Type B pancreatic cell (in vitro differentiated cells): ENCODE measurements around the gene ELMO2. TPM values are rescaled to one million over a fixed set of nuclear protein-coding genes. Genes with fewer than 3 reads are reported as not detected.

Experiments
- DNase-seq: peaks from one replicate; pipeline ENCODE4 v3.0.0; 2021; ENCODE audit warnings: mixed read lengths; ENCODE audit not compliant: unreplicated experiment; ENCODE audit errors: extremely low spot score
- H3K27ac Mint-ChIP-seq: 2 replicates; pipeline ENCODE4 v1.8.0; 2021; ENCODE audit warnings: mild to moderate bottlenecking, mixed read lengths
- H3K27me3 Mint-ChIP-seq: 2 replicates; pipeline ENCODE4 v1.8.0; 2021; ENCODE audit warnings: mixed read lengths
- H3K36me3 Mint-ChIP-seq: 2 replicates; pipeline ENCODE4 v1.8.0; 2021; ENCODE audit warnings: mixed read lengths
- H3K4me1 Mint-ChIP-seq: one replicate; pipeline ENCODE4 v1.8.0; 2021; ENCODE audit warnings: mixed read lengths; ENCODE audit not compliant: unreplicated experiment
- H3K4me3 Mint-ChIP-seq: 2 replicates; pipeline ENCODE4 v1.8.0; 2021; ENCODE audit warnings: mild to moderate bottlenecking, mixed read lengths
- H3K9me3 Mint-ChIP-seq: 2 replicates; pipeline ENCODE4 v1.8.0; 2021; ENCODE audit warnings: mixed read lengths
- CTCF ChIP-seq: fragments of 200-600 bp; sonication (generic); conservative IDR thresholded peaks from 2 replicates; pipeline ENCODE4 v1.5.0; 2021; ENCODE audit warnings: antibody characterized with exemption, mild to moderate bottlenecking
- total RNA-seq: library from RNA; stranded (reverse); gene quantifications from 2 replicates; pipeline ENCODE4 v1.2.1, GENCODE V29; 2021; ENCODE audit warnings: low replicate concordance

The ELMO2 gene
- total RNA-seq, 1 donor from 2014 or later = 49.1 TPM

DNA sequence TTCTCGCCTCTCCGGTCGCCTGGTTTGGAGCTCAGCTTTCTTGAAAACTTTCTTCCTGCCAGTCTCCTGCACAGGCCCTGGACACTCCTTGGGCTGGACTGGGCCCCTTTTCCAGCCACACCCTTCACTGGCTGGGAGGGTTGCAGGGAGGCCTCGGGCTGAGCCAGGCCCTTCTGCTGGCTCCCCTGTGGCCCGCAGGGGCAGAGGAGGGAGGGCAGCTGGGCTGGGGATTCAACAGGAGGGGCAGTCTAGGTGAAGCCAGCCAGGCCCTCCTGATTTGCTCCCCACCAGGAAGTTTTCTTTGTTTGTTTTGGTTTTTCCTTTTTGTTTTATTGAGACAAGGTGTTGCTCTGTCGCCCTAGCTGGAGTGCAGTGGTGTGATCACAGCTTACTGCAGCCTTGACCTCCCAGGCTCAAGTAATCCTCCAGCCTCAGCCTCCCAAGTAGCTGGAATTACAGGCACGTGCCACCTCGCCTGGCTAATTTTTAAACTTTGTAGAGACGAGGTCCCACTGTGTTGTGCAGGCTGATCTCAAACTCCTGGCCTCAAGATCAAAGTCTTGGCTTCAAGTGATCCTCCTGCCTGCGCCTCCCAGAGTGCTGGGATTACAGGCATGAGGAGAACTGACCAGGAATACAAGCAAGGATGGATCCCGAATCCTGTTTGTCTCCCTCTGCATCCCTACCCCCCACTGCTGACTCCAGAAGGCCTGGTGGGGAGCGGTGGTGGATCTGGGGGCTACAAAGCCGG lies 74.6 kb downstream of the ELMO2 start:
- DNase-seq = no peak
- Mint-ChIP-seq H3K9me3 (no peaks in the 10 kb centered on the region), H3K4me3 (no peak overlapping the region), H3K4me1 (peaks cover 14% of the 10 kb centered on the region), H3K27ac (no peak overlapping the region), H3K27me3 (peaks cover 12% of the 10 kb centered on the region), H3K36me3 (no peaks in the 10 kb centered on the region)
- no peak for TF ChIP-seq CTCF

DNA sequence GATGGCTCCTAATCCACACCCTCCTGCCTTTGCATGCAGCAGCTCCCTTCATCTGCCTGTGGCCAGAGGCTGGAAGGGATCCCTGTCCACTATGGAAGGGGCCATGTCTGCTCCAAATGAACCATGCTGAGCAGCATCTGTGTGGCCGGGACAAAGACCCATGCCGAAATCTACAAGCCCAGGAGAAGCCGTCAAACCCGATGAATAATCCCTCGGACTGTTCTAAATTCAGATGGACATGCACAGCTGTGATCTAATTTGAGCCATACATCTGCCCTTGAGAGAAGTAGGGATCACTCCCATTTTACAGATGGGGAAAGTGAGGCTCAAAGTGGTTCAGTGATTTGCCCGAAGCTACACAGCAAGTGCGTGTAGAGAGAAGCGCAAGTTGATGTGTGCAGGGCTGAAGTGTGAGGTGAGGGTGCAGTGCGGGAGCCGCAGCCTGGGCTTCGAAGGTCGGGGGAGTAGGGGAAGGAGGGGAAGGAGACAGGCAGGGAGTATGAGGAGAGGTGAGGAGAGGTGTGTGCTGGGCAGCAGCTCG lies 75.5 kb downstream of the ELMO2 start:
- no peak for DNase-seq
- Mint-ChIP-seq H3K4me1 (peaks cover 14% of the 10 kb centered on the region), H3K4me3 (no peak overlapping the region), H3K9me3 (no peaks in the 10 kb centered on the region), H3K27ac (no peak overlapping the region), H3K27me3 (peaks cover 15% of the 10 kb centered on the region), H3K36me3 (no peaks in the 10 kb centered on the region)
- TF ChIP-seq CTCF = no peak

DNA sequence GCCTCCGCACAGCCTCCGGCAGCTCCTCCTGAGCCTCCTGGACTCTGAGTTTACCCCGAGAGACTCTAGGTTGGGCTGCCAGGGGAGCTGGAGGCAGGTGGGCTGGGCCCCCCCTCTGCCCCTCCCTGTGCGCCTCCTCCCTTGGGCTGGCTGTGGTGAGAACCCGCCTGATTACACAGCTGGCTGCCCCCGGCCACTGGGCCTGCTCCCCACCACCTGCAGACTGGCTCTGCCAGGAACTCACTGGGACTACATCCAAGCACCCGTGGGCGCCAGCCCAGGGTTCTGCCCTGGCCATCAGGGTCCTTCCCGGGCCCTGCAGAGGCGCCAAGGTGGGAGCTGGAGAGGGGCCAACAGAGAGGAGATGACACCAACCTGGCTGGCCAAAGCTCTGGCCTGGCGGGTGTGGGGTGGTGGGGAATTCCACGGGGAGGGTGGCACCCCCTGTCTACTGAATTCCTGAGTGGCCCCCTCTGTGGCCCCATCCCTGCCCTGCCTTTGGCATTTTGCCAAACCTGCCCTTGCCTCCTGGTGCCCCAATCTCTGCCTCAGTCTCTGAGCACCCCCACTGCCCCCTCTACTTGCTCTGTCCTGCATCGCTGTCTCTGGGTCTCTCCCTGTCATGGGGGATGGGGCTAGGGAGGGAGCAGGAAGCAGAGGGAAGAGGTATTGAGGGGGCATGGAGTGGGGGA lies 76.2 kb downstream of the ELMO2 start:
- Mint-ChIP-seq H3K36me3 (no peaks in the 10 kb centered on the region), H3K27me3 (peaks cover 17% of the 10 kb centered on the region), H3K27ac (no peak overlapping the region), H3K9me3 (no peaks in the 10 kb centered on the region), H3K4me3 (no peak overlapping the region), H3K4me1 (peaks cover 14% of the 10 kb centered on the region)
- DNase-seq = no peak
- TF ChIP-seq CTCF = no peak

DNA sequence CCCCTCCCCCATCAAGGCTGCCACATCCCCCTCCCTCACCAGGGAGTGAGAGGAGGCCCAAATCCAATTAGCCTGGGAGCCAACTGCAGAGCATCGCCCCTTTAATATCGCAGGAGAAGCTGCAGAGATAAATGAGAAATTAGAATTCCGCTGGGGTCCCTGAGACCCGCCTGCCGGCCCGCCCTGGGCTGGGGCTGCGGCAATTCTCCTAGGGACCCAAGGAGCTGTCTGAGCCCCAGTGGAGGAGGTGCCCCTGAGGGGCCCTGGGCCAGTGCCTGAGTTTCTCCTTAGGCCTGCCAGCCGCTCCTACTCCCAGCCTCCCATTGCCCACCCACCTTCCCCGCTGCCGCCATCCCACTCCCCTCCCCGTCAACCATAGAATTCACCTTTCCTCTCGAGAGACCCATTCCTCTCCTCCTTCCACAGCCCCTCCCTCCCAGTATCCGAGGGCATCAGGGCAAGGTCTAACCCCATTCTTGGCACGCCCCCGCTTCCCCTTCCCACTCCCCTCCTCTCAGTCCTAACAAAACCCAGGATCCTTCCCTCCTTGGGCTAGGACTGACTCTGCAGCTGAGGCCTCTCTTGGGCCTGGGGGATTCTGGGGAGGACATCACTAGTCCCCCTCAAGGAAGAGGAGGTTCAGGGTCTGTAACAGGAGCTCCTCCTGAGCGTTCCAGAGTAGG lies 78.1 kb downstream of the ELMO2 start:
- Mint-ChIP-seq H3K27ac (no peak overlapping the region), H3K36me3 (no peaks in the 10 kb centered on the region), H3K27me3 (peaks cover 21% of the 10 kb centered on the region), H3K9me3 (no peaks in the 10 kb centered on the region), H3K4me1 (peaks cover 14% of the 10 kb centered on the region), H3K4me3 (no peak overlapping the region)
- TF ChIP-seq CTCF = no peak
- no peak for DNase-seq

GRCh38 chr20:46327557-46327956 lies 78.9 kb downstream of the ELMO2 start:
- Mint-ChIP-seq H3K27ac (no peak overlapping the region), H3K36me3 (no peaks in the 10 kb centered on the region), H3K27me3 (peaks cover 24% of the 10 kb centered on the region), H3K9me3 (no peaks in the 10 kb centered on the region), H3K4me3 (no peak overlapping the region), H3K4me1 (peaks cover 14% of the 10 kb centered on the region)
- no peak for DNase-seq
- TF ChIP-seq CTCF = no peak
